Retinal pigment epithelial cell (primary cell): ENCODE results near the gene GRIN2A.

Experiments used
- DNase-seq: peaks from one replicate; pipeline ENCODE4 v3.0.0-alpha.2; 2010; ENCODE audit warnings: low read depth
- H3K4me3 ChIP-seq: 2 replicates; pipeline ENCODE4 v1.5.1; 2011; ENCODE audit warnings: mild to moderate bottlenecking, low read length, control low read depth, moderate library complexity
- CTCF ChIP-seq: conservative IDR thresholded peaks from 2 replicates; pipeline ENCODE4 v1.5.1; 2011; ENCODE audit warnings: low read depth, low read length, control low read depth, inconsistent platforms

GRIN2A gene

DNA sequence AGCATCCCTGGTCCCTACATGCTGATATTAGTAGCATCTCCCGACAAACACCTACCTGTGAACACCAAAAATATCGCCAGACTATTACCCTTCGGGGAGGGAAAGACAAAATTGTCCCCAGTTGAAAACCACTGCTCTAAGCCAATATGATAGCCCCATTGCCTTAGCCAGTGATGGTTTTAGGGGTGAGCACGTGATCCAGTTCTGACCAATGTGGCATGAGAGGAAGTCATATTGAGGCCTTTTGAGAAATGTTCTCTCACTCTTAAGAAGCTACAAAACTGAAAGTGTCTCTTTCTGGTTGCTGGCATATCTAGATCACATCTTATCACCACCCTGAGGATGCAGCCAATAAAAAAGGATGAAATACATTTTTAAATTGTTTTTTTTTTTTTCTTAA, 136.3 kb downstream of the GRIN2A start:
- no peak overlapping the region for H3K4me3 ChIP-seq
- no peak for TF ChIP-seq CTCF
- DNase-seq = no peak

DNA sequence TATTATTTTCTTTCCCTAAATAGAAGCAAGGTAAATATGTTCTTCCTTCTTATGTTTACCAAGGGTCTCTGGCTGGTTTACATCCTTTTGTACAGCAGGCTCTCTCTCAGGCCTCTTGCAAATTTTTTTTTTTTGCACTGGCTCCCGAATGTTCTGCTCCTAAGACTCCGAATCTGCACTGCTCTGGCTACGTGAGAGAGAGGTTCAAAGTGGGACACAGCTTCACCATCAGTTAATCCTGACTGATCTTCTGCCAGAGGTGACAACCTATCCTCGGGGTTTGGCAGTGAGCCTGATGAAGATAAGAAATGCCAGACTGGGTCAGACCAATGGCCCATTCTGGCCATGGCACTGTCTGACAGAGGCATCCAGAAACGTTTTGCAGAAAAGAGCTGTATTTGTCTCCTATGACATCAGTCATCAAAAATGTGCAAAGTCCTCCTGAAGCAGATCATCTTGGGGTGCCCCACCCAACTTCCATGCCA, 136.9 kb downstream of the GRIN2A start:
- no peak overlapping the region for H3K4me3 ChIP-seq
- DNase-seq = no peak
- TF ChIP-seq CTCF = no peak

GRCh38 chr16:10040136-10041080, 141.8 kb downstream of the GRIN2A start:
- H3K4me3 ChIP-seq = no peak overlapping the region
- DNase-seq = no peak
- no peak for TF ChIP-seq CTCF

- DNase-seq = no peak
- peak; percentile 48 for TF ChIP-seq CTCF
- H3K4me3 ChIP-seq = peak overlapping the region; percentile 34
Observed at GRCh38 chr16:10039220-10040096, 142.8 kb downstream of the GRIN2A start.

DNA sequence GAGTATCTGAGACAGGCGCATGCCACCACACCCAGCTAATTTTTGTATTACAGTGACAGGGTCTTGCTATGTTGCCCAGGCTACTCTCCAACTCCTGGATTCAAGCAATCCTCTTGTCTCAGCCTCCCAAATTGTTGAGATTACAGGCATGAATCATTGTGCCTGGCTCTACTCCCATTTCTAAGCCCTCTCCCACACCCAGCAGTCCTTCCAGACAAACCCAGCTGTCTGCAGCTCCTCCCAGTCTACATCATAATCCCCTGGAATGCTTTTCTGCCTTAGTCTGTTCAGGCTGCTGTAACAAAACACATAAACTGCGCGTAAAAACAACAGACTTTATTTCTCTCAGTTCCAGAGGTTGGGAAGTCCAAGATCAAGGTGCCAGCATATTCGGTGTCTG, 144.5 kb downstream of the GRIN2A start:
- DNase-seq = peak; percentile 48

DNA sequence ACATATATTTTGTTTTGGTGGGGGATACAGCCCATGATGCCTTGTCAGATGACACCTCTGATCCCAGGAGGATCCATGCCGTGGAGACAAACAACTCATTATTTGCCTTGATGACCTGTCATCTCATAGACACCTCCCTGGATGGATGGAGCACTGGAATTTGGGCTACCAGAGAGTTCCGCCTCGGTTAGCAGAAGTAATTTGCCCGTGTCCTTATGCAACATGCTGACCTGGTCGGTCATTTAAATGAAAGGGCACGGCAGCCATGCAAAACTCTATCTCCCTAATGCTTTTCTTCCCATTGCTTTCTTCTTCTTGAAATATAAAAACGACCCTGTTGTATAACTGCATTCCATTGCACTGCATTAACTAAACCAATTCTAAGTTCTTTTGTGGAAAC, 145.3 kb downstream of the GRIN2A start:
- TF ChIP-seq CTCF = no peak

More for the DNA sequence above, 144.5 kb downstream of the GRIN2A start:
- no peak for TF ChIP-seq CTCF
- H3K4me3 ChIP-seq = no peak overlapping the region

More for the DNA sequence above, 145.3 kb downstream of the GRIN2A start:
- no peak for DNase-seq
- H3K4me3 ChIP-seq = no peak overlapping the region
